Left cardiac atrium (tissue), 4 donors: Measurements from ENCODE around the gene PHYHD1. TPM values are rescaled to one million over a fixed set of nuclear protein-coding genes. Genes with fewer than 3 reads are reported as not detected.
"Not testable (repeated sequence)": the region's sequence is repeated elsewhere in the genome, so short reads cannot be mapped to it uniquely, and the experiment has no call there.

Experiments used
- ATAC-seq, 2 donors: fragments of 200-7000 bp; cut with Tn5 transposase; one replicate each; pipeline ENCODE4 v1.9.1; 2020; ENCODE audit warnings: mild to moderate bottlenecking in 2 of 2, moderate library complexity in 2 of 2
- DNase-seq: peaks from one replicate; pipeline ENCODE4 v3.0.0-alpha.2; 2020
- intact Hi-C, 2 donors: fragments of 100-400 bp; cut with DNase I; formaldehyde crosslinking; loops; one replicate each; pipeline versions ENCODE4 v1.14.1 to v1.15.1; 2022 to 2023
- total RNA-seq, 2 donors: library from RNA; stranded (reverse); fragmentation: NEBNext Ultra II Directional; extraction: Animal tissue kit (Norgen Biotek cat#: 25700); gene quantifications; one replicate each; pipeline ENCODE4 v1.2.1, GENCODE V29; 2021
- donor health status: DM: no; HTN: yes; CAD: no.
- donor health status: DM: no; HTN: yes; CAD: no; lungs with severe emphysema.
- donor health status: DM: yes; HTN: yes; CAD: no.
- donor health status: Dilated cardiomyopathy.

The PHYHD1 gene
- total RNA-seq, 2 donors from 2014 or later = 21.4 to 28.2 TPM

DNA sequence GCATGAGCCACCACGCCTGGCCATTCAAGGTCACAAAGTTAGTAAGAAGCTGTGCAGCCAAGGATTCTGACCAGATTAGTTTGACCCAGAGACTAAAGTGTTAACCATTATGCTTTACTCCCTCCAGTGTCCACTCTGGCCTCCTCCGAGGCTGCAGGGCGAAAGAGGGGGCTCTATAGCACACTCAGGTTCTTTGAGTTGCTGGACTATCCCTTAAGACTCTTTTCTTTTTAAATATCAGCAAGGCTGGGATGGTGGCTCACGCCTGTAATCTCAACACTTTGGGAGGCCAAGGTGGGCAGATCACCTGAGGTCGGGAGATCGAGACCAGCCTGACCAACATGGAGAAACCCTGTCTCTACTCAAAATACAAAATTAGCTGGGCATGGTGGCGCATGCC, 24.2 kb downstream of the PHYHD1 start:
- intact Hi-C loops = loop anchor here in 1 of 2 donors (5.0 kb wide), 1 partner anchor 83 kb away; no protein-coding TSS in a partner anchor
- DNase-seq, ATAC-seq: not testable (repeated sequence)

DNA sequence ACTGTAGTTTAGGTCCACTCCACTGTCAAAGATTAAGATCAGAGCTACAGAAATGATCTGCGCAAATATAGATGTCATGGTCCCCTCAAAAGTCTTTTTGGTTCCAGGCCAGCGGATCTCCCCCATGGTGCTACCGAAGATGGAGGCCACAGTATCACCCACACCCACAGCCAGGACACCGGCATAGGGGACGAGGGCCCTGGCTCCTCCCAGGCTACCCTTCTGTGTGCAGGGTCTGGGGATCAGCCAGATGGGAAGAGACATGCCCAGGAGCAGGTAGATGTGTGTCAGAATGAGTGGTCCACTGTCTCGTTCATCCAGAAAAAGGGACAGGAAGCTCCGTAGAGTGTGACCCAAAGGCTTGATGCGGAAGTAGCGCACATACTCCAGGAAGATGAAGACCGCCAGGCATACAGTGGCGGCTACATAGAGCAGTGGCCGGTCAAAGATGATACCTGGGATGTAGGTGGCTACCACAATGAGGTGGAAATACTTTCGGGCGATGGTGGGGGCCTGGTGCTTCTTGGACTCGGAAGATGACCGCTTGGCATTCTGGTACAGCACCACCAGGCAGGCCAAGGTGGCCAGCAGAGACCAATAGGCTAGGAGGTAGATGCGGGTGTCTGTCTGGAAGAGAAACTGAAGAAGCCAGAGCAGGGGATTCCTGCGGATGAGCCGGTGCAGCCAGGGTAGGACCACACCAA, 25.2 kb downstream of the PHYHD1 start:
- ATAC-seq = no peak
- intact Hi-C loops = loop anchor here in 1 of 2 donors (5.0 kb wide), 1 partner anchor 84 kb away; no protein-coding TSS in a partner anchor
- DNase-seq = no peak

- intact Hi-C loops = loop anchor here in 1 of 2 donors (5.0 kb wide), 1 partner anchor 84 kb away; no protein-coding TSS in a partner anchor
- DNase-seq = peak; percentile 48
- ATAC-seq = peak; percentile 24 to 34
Observed at GRCh38 chr9:128946571-128947276, 25.9 kb downstream of the PHYHD1 start.

DNA sequence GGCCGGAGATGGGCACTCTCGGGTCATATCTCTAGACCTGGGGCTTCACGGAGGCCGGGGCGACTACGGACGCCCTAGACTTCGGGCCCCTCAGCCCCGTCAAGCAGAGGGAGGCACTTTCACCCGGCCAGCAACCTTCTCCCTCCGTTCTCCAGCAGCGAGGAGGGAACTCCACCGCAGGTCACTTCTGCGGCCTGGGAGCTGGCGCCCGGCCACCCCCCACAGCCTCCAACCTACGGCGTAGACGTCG, 26.4 kb downstream of the PHYHD1 start:
- ATAC-seq = no peak
- DNase-seq = no peak
- intact Hi-C loops = loop anchor here in 1 of 2 donors (5.0 kb wide), 1 partner anchor 85 kb away; no protein-coding TSS in a partner anchor

DNA sequence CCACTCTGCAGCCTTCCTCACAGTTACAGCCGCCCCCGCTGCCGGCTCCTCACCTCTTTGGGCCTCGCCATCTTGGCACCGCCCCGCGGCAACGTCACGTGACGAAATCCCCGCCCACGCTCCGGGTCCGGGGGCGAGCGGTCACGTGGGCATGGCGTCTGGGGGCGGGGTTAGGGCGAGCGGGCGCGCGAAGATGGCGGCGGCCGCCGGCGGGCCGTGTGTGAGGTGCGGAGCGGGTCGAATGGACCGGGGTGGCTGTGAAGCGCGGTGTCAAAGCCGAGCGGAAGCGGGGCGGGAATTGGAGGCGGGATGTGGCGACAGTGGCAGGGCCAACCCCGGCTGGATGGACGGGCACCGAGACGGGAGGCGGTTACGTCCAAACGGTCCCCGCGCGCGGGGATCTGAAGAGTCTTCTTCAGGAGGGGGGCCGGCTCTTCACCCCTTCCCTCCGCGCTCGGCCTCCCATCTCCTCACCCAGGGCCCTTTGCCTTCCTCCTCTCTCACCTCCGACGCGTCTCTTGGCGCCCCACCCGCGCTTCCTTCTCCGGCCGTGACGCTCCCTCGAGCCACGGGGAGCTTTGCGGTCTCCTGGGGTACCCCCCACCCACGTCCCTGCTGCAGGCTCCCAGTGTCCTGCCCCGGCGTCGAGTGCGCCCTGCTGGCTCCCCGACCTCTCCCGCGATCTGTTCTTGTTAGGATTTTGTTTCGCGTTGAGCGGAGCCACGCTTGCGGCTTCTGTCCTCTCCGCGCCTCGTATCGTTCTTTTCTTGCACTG, 26.9 kb downstream of the PHYHD1 start, which contains the start of the genes DOLK and NUP188:
Gene DOLK (minus strand): TSS at position 77 of the 775 bp plus-strand sequence. CDS start 300 bp downstream, outside the sequence.
Gene NUP188 (plus strand): TSS at position 173 of the 775 bp plus-strand sequence. CDS start 21 bp downstream, at position 194.
- peak; percentile 92 for ATAC-seq

DNA sequence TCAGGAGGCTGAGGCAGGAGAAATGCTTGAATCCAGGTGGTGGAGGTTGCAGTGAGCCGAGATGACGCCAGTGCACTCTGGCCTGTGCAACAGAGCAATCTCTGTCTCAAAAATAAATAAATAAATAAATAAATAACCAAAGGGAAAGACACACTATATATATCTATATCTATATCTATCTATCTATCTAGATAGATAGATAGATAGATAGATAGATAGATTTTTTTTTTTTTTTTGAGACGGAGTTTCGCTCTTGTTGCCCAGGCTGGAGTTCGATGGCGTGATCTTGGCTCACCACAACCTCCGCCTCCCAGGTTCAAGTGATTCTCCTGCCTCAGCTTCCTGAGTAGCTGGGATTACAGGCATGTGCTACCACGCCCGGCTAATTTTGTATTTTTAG, 40.6 kb downstream of the PHYHD1 start:
- ATAC-seq, DNase-seq, intact Hi-C loops: not testable (repeated sequence)

More for the DNA sequence above, 26.9 kb downstream of the PHYHD1 start, which contains the start of the genes DOLK and NUP188:
- peak; percentile 97 for DNase-seq
- intact Hi-C loops = loop anchor here in 1 of 2 donors (5.0 kb wide), 1 partner anchor 85 kb away; no protein-coding TSS in a partner anchor

DNA sequence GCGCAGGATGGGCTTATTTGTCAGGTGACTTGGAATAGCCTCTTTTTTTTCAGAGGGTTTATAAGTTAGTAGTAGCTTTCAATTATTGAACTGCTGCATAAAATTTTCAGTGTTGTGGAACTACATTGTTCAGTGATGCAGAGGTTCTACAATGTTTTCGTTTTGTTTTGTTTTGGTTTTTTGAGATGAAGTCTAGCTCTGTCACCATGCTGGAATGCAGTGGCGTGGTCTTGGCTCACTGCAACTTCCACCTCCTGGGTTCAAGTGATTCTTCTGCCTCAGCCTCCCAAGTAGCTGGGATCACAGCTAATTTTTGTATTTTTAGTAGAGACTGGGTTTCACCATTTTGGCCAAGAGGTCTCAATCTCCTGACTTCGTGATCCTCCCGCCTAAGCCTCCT, 48.7 kb downstream of the PHYHD1 start:
- DNase-seq (no peak), ATAC-seq (no peak)
- intact Hi-C loops = no loop called here

DNA sequence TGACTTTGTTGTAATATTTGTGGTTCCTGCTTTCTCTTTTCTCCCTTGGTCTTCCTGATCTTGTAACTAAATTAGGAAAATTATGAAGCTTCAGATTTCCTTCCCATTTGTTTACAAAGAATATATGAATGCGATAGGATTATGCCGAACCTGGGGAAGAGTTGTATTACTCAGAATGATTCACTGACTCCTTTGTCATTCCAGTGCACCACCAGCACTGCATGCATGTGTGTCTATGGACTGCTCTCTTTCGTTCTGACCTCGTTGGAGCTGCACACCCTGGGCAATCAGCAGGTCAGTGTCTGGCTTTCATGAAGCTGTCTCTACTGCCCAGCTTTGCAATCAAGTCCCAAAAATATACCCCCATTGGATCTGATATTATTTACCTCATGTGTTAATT, 52.2 kb downstream of the PHYHD1 start:
- DNase-seq (no peak), ATAC-seq (no peak)
- intact Hi-C loops = no loop called here

DNA sequence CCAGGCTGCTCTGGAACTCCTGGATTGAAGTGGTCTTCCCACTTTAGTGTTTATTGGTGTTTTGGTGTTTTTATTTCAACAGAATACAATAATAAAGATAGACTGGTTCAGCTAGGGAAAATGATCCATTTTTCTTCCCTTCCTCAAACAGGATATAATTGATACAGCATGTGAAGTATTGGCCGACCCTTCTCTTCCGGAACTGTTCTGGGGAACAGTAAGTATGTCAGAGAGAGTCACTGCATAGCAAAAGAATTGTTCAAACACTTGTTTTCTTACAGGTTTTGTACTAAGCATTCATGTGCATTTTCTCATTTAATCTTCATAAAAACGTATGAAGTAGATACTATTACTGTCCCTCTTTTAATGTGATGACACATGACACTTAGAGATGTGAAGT, 58.3 kb downstream of the PHYHD1 start:
- intact Hi-C loops = no loop called here
- no peak for ATAC-seq
- DNase-seq = no peak

GRCh38 chr9:128983536-128983935, 62.8 kb downstream of the PHYHD1 start:
- DNase-seq (no peak), ATAC-seq (no peak)
- intact Hi-C loops = no loop called here

DNA sequence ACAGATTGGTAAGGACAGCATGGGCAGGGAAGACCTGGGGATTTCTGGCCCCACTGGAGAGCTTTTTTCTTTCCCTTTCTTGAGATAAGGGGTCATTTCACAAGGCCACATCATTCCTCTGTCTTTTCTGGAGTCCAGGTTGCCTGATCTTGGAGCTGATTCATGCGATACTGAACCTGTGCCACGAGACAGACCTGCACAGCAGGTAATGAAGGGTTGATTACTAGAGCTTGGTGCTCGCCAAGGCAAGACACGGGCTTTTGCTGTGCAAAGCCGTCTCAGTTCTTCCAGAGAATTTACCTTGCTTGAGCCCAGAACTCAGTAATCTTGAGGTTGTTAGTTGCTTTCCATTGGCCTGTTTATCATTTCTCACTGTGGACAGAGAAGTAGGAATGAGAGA, 65.9 kb downstream of the PHYHD1 start:
- no peak for DNase-seq
- intact Hi-C loops = no loop called here
- no peak for ATAC-seq

GRCh38 chr9:128987805-128988204, 67.0 kb downstream of the PHYHD1 start:
- intact Hi-C loops = no loop called here
- ATAC-seq (peak; percentile 59 to 86), DNase-seq (no peak)

Other genes with a start within 250 kb of the PHYHD1 start
- gene SET, start 231.8 kb upstream of the PHYHD1 start, total RNA-seq = 100 to 1,000 TPM; 158 to 191 TPM
- 10 to 100 TPM in 1 of 2 donors, 1 to 10 TPM in 1; 6.2 to 11.2 TPM for gene PKN3, start 218.5 kb upstream of the PHYHD1 start, total RNA-seq
- gene ZDHHC12, start 196.9 kb upstream of the PHYHD1 start, total RNA-seq = 10 to 100 TPM in 1 of 2 donors, 1 to 10 TPM in 1; 8.3 to 13.8 TPM
- gene ZER1, start 149.1 kb upstream of the PHYHD1 start, total RNA-seq = 10 to 100 TPM; 36.6 to 37.0 TPM
- 10 to 100 TPM; 15.7 to 16.9 TPM for gene TBC1D13, start 133.7 kb upstream of the PHYHD1 start, total RNA-seq
- gene ENDOG, start 102.5 kb upstream of the PHYHD1 start, total RNA-seq = 10 to 100 TPM; 58.5 to 61.8 TPM
- 10 to 100 TPM; 18.5 to 20.9 TPM for gene SPOUT1, start 91.2 kb upstream of the PHYHD1 start, total RNA-seq
- 10 to 100 TPM; 10.4 to 10.8 TPM for gene KYAT1, start 39.0 kb upstream of the PHYHD1 start, total RNA-seq
- 10 to 100 TPM; 23.7 to 47.8 TPM for gene LRRC8A, start 38.8 kb upstream of the PHYHD1 start, total RNA-seq
- gene DOLK, start 26.6 kb downstream of the PHYHD1 start, total RNA-seq = 10 to 100 TPM in 1 of 2 donors, 1 to 10 TPM in 1; 9.3 to 11.3 TPM
- gene NUP188, start 26.7 kb downstream of the PHYHD1 start, total RNA-seq = 10 to 100 TPM; 14.8 to 30.0 TPM
- 10 to 100 TPM; 35.5 to 39.6 TPM for gene SH3GLB2, start 107.3 kb downstream of the PHYHD1 start, total RNA-seq
- 10 to 100 TPM; 31.8 to 36.3 TPM for gene MIGA2, start 115.6 kb downstream of the PHYHD1 start, total RNA-seq
- gene DOLPP1, start 160.1 kb downstream of the PHYHD1 start, total RNA-seq = 1 to 10 TPM; 4.5 to 5.0 TPM
- 10 to 100 TPM; 58.4 to 61.1 TPM for gene CRAT, start 189.8 kb downstream of the PHYHD1 start, total RNA-seq
- gene PTPA, start 190.4 kb downstream of the PHYHD1 start, total RNA-seq = 100 to 1,000 TPM; 113 to 131 TPM